Lower lobe of right lung (tissue), 2 donors: ENCODE results near the gene RAMP1. TPM values are rescaled to one million over a fixed set of nuclear protein-coding genes. Genes with fewer than 3 reads are reported as not detected.

Experiments used
- ATAC-seq, 2 donors: fragments of 200-7000 bp; cut with Tn5 transposase; one replicate each; pipeline ENCODE4 v1.9.1; 2020 to 2022; ENCODE audit warnings: mild to moderate bottlenecking in 2 of 2, moderate library complexity in 2 of 2
- DNase-seq: peaks from one replicate; pipeline ENCODE4 v3.0.0-alpha.2; 2020
- H3K27ac ChIP-seq: fragments of 200-600 bp; one replicate; pipeline ENCODE4 v1.8.0; 2022
- H3K27me3 ChIP-seq: fragments of 200-600 bp; one replicate; pipeline ENCODE4 v1.8.0; 2022; ENCODE audit warnings: low read depth
- H3K36me3 ChIP-seq: fragments of 200-600 bp; one replicate; pipeline ENCODE4 v1.8.0; 2022; ENCODE audit warnings: mild to moderate bottlenecking
- H3K4me1 ChIP-seq: fragments of 200-600 bp; one replicate; pipeline ENCODE4 v1.8.0; 2022
- H3K4me3 ChIP-seq: fragments of 200-600 bp; one replicate; pipeline ENCODE4 v1.8.0; 2022; ENCODE audit warnings: mild to moderate bottlenecking
- H3K9me3 ChIP-seq: fragments of 200-600 bp; one replicate; pipeline ENCODE4 v1.8.0; 2022
- intact Hi-C: fragments of 100-400 bp; cut with DNase I; formaldehyde crosslinking; loops from one replicate; pipeline ENCODE4 v1.11.0; 2022
- total RNA-seq: library from RNA; stranded (reverse); fragmentation: NEBNext Ultra II Directional; extraction: Animal tissue kit (Norgen Biotek cat#: 25700); gene quantifications from one replicate; pipeline ENCODE4 v1.2.1, GENCODE V29; 2021
- TF ChIP-seq, protein P1 (sequence below): fragments of 200-600 bp; IDR thresholded peaks from one replicate; pipeline ENCODE4 v1.8.0; 2022; ENCODE audit warnings: antibody characterized with exemption, mild to moderate bottlenecking
- donor health status: DM: no; HTN: yes; CAD: no; lungs with severe emphysema.

Gene RAMP1
- total RNA-seq, 1 donor from 2014 or later: 5.1 TPM

GRCh38 chr2:237875256-237876060 lies 16.0 kb downstream of the RAMP1 start:
- no peaks in the 10 kb centered on the region for H3K27me3 ChIP-seq
- no peaks in the 10 kb centered on the region for H3K9me3 ChIP-seq
- DNase-seq (peak; percentile 39), ATAC-seq (no peak)
- H3K27ac ChIP-seq: no peak overlapping the region
- H3K36me3 ChIP-seq: no peaks in the 10 kb centered on the region
- TF ChIP-seq, protein P1, sequence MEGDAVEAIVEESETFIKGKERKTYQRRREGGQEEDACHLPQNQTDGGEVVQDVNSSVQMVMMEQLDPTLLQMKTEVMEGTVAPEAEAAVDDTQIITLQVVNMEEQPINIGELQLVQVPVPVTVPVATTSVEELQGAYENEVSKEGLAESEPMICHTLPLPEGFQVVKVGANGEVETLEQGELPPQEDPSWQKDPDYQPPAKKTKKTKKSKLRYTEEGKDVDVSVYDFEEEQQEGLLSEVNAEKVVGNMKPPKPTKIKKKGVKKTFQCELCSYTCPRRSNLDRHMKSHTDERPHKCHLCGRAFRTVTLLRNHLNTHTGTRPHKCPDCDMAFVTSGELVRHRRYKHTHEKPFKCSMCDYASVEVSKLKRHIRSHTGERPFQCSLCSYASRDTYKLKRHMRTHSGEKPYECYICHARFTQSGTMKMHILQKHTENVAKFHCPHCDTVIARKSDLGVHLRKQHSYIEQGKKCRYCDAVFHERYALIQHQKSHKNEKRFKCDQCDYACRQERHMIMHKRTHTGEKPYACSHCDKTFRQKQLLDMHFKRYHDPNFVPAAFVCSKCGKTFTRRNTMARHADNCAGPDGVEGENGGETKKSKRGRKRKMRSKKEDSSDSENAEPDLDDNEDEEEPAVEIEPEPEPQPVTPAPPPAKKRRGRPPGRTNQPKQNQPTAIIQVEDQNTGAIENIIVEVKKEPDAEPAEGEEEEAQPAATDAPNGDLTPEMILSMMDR: no peak
- H3K4me1 ChIP-seq: no peaks in the 10 kb centered on the region
- H3K4me3 ChIP-seq: no peak overlapping the region
- intact Hi-C loops: no loop called here

GRCh38 chr2:237876061-237876526 lies 16.7 kb downstream of the RAMP1 start:
- ATAC-seq (no peak), DNase-seq (peak; percentile 44)
- Histone ChIP-seq H3K27ac (no peak overlapping the region), H3K4me1 (no peaks in the 10 kb centered on the region), H3K36me3 (no peaks in the 10 kb centered on the region), H3K4me3 (no peak overlapping the region), H3K27me3 (no peaks in the 10 kb centered on the region), H3K9me3 (no peaks in the 10 kb centered on the region)
- TF ChIP-seq, protein P1: no peak
- intact Hi-C loops: no loop called here

DNA sequence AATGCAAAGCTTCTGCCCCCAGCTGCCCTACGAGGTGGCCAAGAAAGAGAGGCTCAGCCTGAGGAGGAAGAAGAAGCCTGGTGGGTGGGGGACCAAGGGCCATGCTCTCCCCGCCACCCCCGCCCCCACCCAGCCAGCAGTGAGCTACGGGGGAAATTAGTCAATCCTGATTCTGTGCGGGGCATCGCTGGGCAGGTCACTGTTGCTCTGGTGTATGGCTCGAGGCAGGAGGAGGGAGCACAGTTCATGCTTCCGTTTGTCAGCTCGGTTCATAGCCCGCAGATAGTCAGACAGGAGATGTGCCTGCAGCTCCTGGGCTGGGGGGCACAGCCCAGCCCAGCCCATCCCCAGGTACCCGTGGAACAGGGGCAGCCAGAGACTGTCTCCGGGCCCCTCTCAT lies 17.1 kb downstream of the RAMP1 start:
- ATAC-seq: no peak
- TF ChIP-seq, protein P1: no peak
- Histone ChIP-seq H3K4me3 (no peak overlapping the region), H3K27me3 (no peaks in the 10 kb centered on the region), H3K4me1 (no peaks in the 10 kb centered on the region), H3K36me3 (no peaks in the 10 kb centered on the region), H3K27ac (no peak overlapping the region), H3K9me3 (no peaks in the 10 kb centered on the region)
- DNase-seq: peak; percentile 2
- intact Hi-C loops: no loop called here

DNA sequence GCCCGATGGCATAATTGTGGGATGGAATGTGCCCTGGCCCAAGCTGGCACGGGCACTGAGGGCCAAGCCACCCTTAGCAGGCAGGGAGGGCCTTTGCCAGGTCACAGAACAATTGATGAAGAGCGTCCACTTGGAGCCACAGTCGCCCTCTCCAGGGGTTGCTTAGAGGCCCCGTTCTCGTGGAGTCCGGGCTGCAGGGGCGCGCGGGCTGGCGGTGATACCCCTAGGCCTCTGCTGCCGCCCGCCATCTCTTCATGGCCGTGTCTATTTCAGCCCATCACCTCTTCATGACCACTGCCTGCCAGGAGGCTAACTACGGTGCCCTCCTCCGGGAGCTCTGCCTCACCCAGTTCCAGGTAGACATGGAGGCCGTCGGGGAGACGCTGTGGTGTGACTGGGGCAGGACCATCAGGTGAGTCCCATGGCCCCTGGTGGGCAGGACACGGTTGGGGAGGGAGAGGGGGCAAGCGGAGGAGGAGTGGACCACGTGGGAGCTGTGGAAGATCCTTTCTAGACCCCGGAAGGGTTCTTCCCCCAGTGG lies 17.6 kb downstream of the RAMP1 start:
- no peak overlapping the region for H3K4me3 ChIP-seq
- peak; percentile 33 for DNase-seq
- H3K36me3 ChIP-seq: no peaks in the 10 kb centered on the region
- H3K9me3 ChIP-seq: no peaks in the 10 kb centered on the region
- H3K27me3 ChIP-seq: no peaks in the 10 kb centered on the region
- ATAC-seq: no peak
- H3K27ac ChIP-seq: no peak overlapping the region
- TF ChIP-seq, protein P1: no peak
- intact Hi-C loops: no loop called here
- H3K4me1 ChIP-seq: no peaks in the 10 kb centered on the region

DNA sequence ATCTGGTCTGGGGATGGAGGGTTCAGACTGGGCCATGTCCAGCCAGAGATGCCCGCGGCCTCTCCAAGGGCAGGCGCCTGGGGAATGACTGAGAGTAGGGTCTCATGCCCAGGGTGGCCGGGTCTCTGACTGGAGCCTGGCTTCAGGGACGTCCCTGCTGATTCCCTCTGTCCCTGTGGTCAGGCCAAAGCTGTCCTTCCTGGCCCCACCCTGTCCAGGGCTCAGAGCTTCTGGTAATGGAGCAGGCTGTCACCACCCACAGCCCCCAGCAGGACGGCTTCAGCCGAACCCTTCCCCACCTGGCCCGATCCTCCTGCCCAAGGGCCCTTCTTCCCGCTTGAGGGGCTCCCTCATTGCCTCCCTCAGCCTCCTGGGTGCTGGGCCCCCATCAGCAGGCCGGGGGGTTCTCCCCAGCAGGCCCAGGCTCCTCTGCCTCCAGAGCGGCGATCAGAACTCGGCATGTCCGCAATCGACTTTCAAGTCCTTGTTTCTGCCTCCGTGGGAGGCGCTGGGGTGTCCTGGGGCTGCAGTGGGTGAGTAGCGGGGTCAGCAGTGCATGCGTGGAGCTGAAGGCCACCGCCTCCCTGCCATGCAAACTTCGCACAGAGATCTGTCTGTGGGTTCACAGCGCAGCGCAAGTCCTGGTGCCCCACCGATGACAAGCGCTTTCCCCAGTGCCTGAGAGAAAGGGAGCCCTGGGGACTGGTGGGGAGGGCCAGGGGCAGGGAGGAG lies 18.3 kb downstream of the RAMP1 start:
- DNase-seq: peak; percentile 29

More for the DNA sequence above, 18.3 kb downstream of the RAMP1 start:
- intact Hi-C loops: no loop called here
- TF ChIP-seq, protein P1: no peak
- H3K27ac ChIP-seq: no peak overlapping the region
- H3K9me3 ChIP-seq: no peaks in the 10 kb centered on the region
- no peaks in the 10 kb centered on the region for H3K4me1 ChIP-seq
- no peak overlapping the region for H3K4me3 ChIP-seq
- ATAC-seq: no peak
- no peaks in the 10 kb centered on the region for H3K27me3 ChIP-seq
- H3K36me3 ChIP-seq: no peaks in the 10 kb centered on the region
